ENCODE data around the gene ZNF511.
A peak's percentile ranks its signal among the peaks of the same experiment; 100 is the strongest.

The ZNF511 gene

DNA sequence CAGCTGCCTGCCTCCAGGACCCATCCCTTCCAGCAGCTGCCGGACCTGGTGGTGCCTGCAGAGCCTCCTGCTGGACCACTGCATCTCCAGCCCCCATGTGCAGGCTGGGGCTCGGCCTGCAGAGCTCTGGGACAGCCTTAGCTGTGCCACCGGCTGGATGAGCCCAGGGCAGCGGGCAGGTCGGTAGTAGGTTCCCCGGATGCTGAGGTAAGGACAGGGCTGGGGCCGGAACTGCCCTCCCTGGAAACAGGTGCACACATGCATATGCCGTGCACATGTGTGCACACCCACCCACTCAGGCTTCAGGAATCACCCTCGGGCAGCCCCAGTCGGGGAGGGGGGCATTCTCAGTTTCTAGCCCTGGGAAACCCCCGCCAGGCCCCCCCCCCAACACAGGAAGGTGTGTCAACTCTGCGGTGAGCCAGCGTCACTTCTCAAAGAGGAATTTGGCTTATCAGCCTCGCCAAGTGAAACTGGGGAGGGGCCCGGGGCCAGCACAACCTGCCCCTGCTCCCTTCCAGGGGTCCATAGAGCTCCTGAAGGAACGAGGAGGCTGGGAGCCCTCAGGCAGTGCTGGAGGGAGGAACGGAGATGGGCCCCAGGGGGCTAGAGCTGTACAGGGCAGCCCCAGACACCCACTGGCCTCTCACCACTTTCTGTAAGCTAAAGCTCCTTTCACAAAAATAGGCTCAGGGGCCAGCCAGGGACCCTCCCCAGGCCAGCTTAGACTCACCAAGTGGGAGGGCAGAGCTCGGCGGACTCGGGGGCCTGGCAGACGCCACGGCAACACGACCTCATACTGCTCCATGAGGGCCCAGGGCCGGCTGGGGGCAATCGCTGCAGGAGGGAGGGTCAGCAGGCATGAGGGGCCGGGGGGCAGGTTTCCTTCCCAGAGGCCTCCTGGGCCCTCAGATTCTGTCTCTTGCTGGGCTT, 33.7 kb upstream of the ZNF511 start:
- peak in 2 of 3 experiments; percentile 65 to 73 for DNase-seq (ENCODE audit: low read depth in 2 of 3, low spot score in 2 of 3)

GRCh38 chr10:133275684-133276092, 33.0 kb upstream of the ZNF511 start:
- peak in 1 of 3 experiments; percentile 35 for DNase-seq (ENCODE audit: low read depth in 2 of 3, low spot score in 2 of 3)

DNA sequence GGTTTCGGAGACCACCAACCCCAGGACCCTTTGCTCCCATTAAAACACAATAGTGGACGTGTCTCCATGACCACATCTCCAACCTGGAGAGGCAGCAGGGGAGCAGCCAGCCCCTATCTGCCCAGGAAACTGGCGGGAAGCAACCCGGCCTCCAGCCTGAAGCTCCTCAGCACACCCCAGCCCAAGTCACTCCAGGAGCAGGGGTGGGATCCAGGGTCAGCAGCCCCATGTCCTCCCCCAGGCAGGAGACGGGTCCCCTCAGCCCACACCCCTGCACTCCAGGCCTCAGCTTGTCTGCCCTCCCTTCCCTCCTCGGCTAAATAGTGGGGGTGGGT, 32.6 kb upstream of the ZNF511 start:
- no peak for DNase-seq (ENCODE audit: low read depth in 2 of 3, low spot score in 2 of 3)

DNA sequence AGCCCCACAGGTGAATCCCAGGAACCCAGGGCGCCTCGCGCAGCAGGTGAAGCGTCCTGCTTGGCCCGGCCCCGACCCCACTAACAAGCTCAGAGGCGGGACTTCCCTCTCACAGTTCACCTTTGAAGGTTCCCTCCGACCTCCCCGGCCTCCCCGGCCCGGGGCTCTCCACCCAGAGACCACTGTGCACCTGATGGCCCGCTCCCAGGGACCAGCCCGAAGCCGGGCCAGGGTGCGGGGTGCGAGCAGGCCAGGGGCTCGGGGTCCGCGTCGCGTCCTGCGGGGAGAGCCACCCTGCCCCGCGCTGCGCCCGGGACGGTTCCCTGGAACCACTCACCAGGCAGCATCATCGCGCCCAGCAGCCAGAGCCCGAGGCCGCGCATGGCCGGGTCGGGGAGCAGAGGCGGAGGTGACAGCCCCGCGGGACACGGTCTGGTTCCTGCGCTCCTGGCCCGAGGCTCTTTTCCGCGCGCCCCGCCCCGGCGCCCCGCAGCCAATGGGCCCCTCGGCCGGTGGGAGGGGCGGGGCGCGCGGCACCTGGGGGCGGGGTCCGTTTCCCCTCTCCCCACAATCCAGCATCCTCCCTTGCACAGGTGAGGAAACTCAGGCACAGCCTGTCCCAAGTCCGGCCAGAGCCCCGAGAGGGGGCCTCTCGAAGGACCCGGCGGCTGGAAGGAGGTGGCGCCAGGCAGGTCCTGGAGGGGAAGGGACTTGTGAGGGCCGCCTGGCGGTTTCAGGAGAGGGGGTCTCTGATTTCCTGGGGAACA, 32.1 kb upstream of the ZNF511 start, which contains the start of gene ADAM8:
Gene ADAM8, minus strand, starts transcription at position 434 of the 767 bp plus-strand sequence. Its CDS starts 51 bp downstream, at position 383.
- peak in 1 of 3 experiments; percentile 55 for DNase-seq (ENCODE audit: low read depth in 2 of 3, low spot score in 2 of 3)

DNA sequence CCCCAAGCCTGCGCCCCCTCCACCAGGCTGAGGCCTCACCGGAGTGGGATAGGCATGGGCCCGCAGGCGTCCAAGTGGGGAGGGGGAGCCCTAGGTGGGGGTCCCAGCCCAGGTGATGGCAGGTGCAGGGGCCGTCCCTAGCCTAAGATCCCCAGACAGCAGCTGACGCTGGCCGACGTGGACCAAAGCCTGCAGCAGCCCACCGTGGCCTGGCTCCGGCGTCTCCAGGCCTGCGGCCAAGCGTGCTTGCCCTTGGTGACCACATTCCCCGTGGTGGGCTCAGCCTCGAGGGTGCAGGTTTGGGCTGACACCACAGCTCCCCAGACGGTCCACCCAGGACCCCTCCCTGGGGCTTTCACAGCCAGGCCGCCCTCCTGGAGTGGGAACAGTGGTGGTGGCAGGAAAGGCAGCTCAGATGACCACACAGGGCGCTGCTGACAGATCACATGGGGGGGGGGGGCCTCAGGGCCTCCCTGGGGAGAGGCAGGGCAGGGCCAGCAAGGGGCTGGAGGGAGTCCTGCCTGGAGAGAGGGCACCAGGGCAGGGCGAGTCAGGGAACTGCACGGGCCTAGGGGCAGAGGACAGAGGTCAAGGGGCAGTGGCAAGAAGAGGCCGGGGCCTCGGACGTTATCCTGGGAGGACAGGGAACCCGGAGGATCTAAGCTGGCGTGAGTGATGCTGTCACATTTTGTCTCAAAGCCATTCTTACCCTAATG, 31.3 kb upstream of the ZNF511 start:
- no peak for DNase-seq (ENCODE audit: low read depth in 2 of 3, low spot score in 2 of 3)

GRCh38 chr10:133277993-133278576, 30.6 kb upstream of the ZNF511 start:
- no peak for DNase-seq (ENCODE audit: low read depth in 2 of 3, low spot score in 2 of 3)

GRCh38 chr10:133278577-133279265, 30.0 kb upstream of the ZNF511 start:
- DNase-seq (ENCODE audit: low read depth in 2 of 3, low spot score in 2 of 3) = no peak

DNA sequence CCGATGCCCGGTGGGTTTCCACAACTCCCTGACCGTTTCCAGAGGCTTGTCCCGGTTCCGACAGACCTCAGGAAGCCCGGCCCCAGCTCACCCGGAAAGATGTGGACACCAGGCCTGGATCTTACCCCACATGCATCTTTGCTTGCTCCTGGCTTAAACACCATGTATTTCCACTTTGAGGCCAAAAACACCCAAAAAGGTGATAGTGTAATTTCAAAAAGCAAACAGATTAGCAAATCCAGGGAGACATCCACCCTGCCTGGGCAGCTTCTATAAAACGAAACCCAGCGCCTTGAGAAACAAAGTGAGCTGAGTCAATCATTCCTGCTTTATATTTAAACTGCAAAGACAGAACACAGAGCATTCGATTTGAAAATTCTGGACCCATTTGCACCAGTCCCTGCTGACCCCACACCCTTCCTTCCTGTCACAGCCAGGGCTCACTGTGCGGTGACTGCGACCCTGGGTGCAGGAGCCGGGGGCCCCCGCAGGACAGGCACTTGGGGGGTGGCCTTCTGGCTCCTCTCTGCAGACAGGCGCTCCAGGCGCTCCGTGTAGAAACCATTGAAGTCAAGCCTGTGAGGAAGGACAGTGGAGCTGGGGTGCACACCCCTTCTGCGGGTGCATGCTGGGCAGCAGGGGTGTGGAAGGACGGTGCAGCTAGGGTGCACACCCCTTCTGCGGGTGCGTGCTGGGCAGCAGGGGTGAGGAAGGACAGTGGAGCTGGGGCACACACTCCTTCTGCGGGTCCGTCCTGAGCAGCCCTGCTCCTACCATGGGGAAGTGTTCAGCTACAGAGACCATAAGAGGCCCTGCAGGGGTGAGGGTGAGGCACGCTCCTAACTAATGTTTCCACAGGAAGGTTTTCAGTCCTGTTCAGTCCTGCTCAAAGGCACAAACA, 29.1 kb upstream of the ZNF511 start:
- DNase-seq (ENCODE audit: low read depth in 2 of 3, low spot score in 2 of 3) = no peak

GRCh38 chr10:133280391-133281059, 28.2 kb upstream of the ZNF511 start:
- no peak for DNase-seq (ENCODE audit: low read depth in 2 of 3, low spot score in 2 of 3)

DNA sequence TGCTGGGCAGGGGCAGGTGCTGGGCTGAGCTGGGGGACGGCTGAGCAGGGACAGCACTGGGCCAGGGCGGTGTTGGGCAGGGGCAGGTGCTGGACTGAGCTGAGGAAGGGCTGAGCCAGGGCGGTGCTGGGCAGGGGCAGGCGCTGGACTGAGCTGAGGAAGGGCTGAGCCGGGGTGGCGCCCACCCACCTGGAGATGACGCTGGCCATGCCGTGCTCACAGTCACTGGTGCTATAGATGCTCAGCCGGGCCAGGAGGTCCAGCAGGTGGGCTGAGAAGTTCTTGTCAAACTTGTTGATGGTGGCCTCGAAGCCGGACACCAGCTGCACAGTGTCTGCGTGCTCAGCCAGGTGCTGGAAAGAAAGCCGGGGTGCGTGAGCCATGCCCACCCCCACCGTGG, 27.6 kb upstream of the ZNF511 start:
- DNase-seq (ENCODE audit: low read depth in 2 of 3, low spot score in 2 of 3) = no peak

GRCh38 chr10:133281628-133282372, 26.9 kb upstream of the ZNF511 start:
- no peak for DNase-seq (ENCODE audit: low read depth in 2 of 3, low spot score in 2 of 3)

DNA sequence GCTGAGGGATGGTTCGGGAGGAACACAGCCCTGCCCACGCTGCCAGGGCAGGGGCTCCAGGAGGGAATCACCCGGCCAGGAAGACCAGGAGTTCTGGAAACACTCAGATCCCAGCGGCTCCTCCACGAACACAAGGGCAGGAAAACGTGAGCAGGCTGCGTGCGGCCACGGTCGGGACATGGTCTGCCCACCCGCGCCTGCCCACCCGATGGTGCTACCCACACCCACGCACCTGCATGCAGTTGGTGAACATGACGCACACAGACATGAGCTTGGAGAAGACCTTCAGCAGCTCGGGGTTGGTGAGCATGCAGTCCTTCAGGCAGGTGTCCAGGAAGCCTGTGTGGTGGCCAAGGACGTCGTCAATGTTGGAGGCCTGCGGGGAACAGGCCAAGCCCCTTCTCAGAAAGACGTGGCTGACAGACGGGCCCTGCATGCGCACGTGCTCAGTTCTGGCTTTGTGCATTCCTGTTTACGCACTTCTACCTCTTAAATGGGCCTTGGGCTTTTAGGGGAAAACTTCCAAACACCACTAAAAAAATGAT, 25.8 kb upstream of the ZNF511 start:
- no peak for DNase-seq (ENCODE audit: low read depth in 2 of 3, low spot score in 2 of 3)

GRCh38 chr10:133283931-133284330, 24.8 kb upstream of the ZNF511 start:
- DNase-seq (ENCODE audit: low read depth in 2 of 3, low spot score in 2 of 3) = no peak

DNA sequence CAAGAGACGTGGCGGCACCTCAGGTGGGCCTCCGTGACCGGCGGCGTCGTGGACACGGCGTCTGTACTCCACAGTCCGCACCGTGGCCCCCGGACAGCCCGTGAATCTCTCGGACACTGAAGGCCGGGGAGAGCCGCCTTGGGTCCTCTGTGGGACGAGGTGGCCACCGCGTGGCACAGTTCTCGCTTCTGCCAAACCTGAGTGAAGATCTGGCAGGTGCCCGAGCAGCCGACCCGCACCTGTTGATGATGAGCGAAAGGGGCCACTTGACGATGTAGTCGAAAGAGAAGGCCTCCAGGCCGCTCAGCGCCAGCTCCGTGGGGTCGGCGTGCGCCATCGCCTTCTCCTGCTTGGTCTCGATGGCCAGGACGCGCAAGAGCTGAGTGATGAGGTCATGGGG, 23.5 kb upstream of the ZNF511 start:
- DNase-seq (ENCODE audit: low read depth in 2 of 3, low spot score in 2 of 3) = no peak

GRCh38 chr10:133286366-133286765, 22.3 kb upstream of the ZNF511 start:
- no peak for DNase-seq (ENCODE audit: low read depth in 2 of 3, low spot score in 2 of 3)

DNA sequence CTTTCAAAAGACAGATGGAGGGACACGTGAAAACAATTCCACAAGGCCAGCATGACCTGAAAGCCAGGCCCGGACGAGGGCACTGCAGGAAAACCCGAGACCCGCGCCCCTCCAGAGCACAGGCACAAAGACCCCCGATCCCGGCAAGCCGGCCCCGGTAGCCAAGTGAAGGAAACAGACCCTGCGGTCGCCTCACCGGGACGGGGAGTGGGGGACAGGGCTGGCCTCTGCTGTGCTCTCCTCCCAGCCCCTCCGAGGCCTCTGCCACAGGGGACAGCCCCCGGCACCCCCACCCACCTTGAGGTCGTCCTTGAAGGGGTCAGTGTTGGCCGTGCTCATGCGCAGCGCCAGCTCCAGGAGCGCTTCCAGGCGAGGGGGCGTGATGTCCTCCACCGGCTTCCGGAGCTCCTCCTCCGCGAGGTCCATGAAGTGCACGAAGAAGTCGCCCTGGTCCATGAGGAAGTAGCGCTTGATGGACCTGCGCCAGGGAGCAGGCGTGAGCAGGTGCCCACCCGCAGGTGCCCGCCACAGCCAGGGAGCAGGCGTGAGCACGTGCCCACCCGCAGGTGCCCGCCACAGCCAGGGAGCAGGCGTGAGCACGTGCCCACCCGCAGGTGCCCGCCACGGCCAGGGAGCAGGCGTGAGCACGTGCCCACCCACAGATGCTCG, 20.7 kb upstream of the ZNF511 start:
- no peak for DNase-seq (ENCODE audit: low read depth in 2 of 3, low spot score in 2 of 3)

DNA sequence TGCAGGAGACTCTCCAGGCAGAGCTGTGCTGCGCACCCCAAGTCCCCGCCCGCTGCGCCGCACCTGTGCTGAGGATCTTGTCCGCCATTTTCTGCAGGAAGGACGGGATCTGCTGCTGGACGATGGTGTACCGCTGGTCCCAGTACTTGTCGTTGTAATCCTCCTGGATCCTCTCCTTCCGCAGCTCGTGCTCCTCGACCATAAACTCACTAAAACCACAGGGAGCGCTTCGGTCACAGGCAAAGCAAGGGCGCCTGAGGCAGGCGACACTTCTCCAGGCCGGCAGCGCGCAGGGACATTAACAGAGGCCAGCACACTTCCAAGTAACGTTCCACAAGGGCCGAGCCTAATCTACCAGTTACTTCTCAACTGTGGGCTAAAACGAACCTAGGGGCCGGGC, 19.0 kb upstream of the ZNF511 start:
- no peak for DNase-seq (ENCODE audit: low read depth in 2 of 3, low spot score in 2 of 3)

Measured in activated CD8-positive, alpha-beta memory T cell treated with anti-CD3 and anti-CD28 coated beads for 48 hours (primary cell).